Tibial nerve (tissue), 4 donors: ENCODE data around the gene CSPG5.

ENCODE experiments used
- CTCF ChIP-seq, 5 experiments: fragments of 200-600 bp in 3 of 5; fragments of 450-650 bp in 2 of 5; sonication (generic) in 3 of 5; IDR thresholded peaks; one replicate each; pipeline ENCODE4 v1.5.1; 2016 to 2019; ENCODE audit warnings: antibody characterized with exemption in 5 of 5, mild to moderate bottlenecking in 3 of 5, moderate library complexity in 2 of 5
- EP300 ChIP-seq, 2 donors: sonication (generic); formaldehyde crosslinking; IDR thresholded peaks; one replicate each; pipeline ENCODE4 v1.6.1; 2017; ENCODE audit warnings: antibody characterized with exemption in 2 of 2, mild to moderate bottlenecking in 1 of 2

GRCh38 chr3:47578691-47579632 lies at the start of gene CSPG5:
- TF ChIP-seq EP300 (IDR thresholded peaks at IDR 0.05) (no peak), CTCF (IDR thresholded peaks at IDR 0.05) (no peak)
